ENCODE results near the gene COL27A1.

Gene COL27A1

GRCh38 chr9:114274217-114274616 lies 118.9 kb downstream of the COL27A1 start:
- Histone ChIP-seq H3K27me3 (ENCODE audit: insufficient read depth, insufficient read length) (no peaks in the 10 kb centered on the region), H3K9ac (ENCODE audit: insufficient read length, low read depth) (no peak overlapping the region), H3K36me3 (ENCODE audit: insufficient read depth, insufficient read length, low read length) (peaks cover 64% of the 10 kb centered on the region), H3K4me1 (ENCODE audit: insufficient read depth, insufficient read length) (peaks cover 4% of the 10 kb centered on the region), H3K9me3 (ENCODE audit: insufficient read depth, low read length) (no peaks in the 10 kb centered on the region), H3K4me3 (ENCODE audit: insufficient read length, low read depth) (no peak overlapping the region)
- no peak for DNase-seq (ENCODE audit: low read depth, low spot score)
- TF ChIP-seq ZNF274 (IDR thresholded peaks at IDR 0.05; ENCODE audit: low read depth, low read length) (no peak), YY1 (IDR thresholded peaks at IDR 0.05; ENCODE audit: insufficient read depth, insufficient read length) (no peak)

GRCh38 chr9:114275246-114276004 lies 120.1 kb downstream of the COL27A1 start:
- no peak overlapping the region for H3K9ac ChIP-seq (ENCODE audit: insufficient read length, low read depth)
- H3K4me1 ChIP-seq (ENCODE audit: insufficient read depth, insufficient read length) = peaks cover 4% of the 10 kb centered on the region
- no peaks in the 10 kb centered on the region for H3K9me3 ChIP-seq (ENCODE audit: insufficient read depth, low read length)
- no peaks in the 10 kb centered on the region for H3K27me3 ChIP-seq (ENCODE audit: insufficient read depth, insufficient read length)
- H3K36me3 ChIP-seq (ENCODE audit: insufficient read depth, insufficient read length, low read length) = peaks cover 56% of the 10 kb centered on the region
- no peak for DNase-seq (ENCODE audit: low read depth, low spot score)
- no peak overlapping the region for H3K4me3 ChIP-seq (ENCODE audit: insufficient read length, low read depth)
- TF ChIP-seq YY1 (IDR thresholded peaks at IDR 0.05; ENCODE audit: insufficient read depth, insufficient read length) (no peak), ZNF274 (IDR thresholded peaks at IDR 0.05; ENCODE audit: low read depth, low read length) (no peak), SUZ12 (IDR thresholded peaks at IDR 0.05; ENCODE audit: extremely low read depth, insufficient read depth, insufficient read length) (no peak)

- Histone ChIP-seq H3K9me3 (ENCODE audit: insufficient read depth, low read length) (no peaks in the 10 kb centered on the region), H3K27me3 (ENCODE audit: insufficient read depth, insufficient read length) (no peaks in the 10 kb centered on the region), H3K4me1 (ENCODE audit: insufficient read depth, insufficient read length) (peaks cover 7% of the 10 kb centered on the region), H3K4me3 (ENCODE audit: insufficient read length, low read depth) (no peak overlapping the region), H3K9ac (ENCODE audit: insufficient read length, low read depth) (no peak overlapping the region), H3K36me3 (ENCODE audit: insufficient read depth, insufficient read length, low read length) (peaks cover 57% of the 10 kb centered on the region)
- no peak for DNase-seq (ENCODE audit: low read depth, low spot score)
- TF ChIP-seq YY1 (IDR thresholded peaks at IDR 0.05; ENCODE audit: insufficient read depth, insufficient read length) (no peak), ZNF274 (IDR thresholded peaks at IDR 0.05; ENCODE audit: low read depth, low read length) (no peak), SUZ12 (IDR thresholded peaks at IDR 0.05; ENCODE audit: extremely low read depth, insufficient read depth, insufficient read length) (no peak)
Observed at GRCh38 chr9:114276908-114277821, 121.8 kb downstream of the COL27A1 start.

- DNase-seq (ENCODE audit: low read depth, low spot score) = no peak
- no peak for TF ChIP-seq YY1 (IDR thresholded peaks at IDR 0.05; ENCODE audit: insufficient read depth, insufficient read length)
- no peak for TF ChIP-seq ZNF274 (IDR thresholded peaks at IDR 0.05; ENCODE audit: low read depth, low read length)
- no peak for TF ChIP-seq SUZ12 (IDR thresholded peaks at IDR 0.05; ENCODE audit: extremely low read depth, insufficient read depth, insufficient read length)
- Histone ChIP-seq H3K27me3 (ENCODE audit: insufficient read depth, insufficient read length) (no peaks in the 10 kb centered on the region), H3K9me3 (ENCODE audit: insufficient read depth, low read length) (no peaks in the 10 kb centered on the region), H3K4me3 (ENCODE audit: insufficient read length, low read depth) (no peak overlapping the region), H3K4me1 (ENCODE audit: insufficient read depth, insufficient read length) (peaks cover 7% of the 10 kb centered on the region), H3K36me3 (ENCODE audit: insufficient read depth, insufficient read length, low read length) (peaks cover 54% of the 10 kb centered on the region), H3K9ac (ENCODE audit: insufficient read length, low read depth) (no peak overlapping the region)
Observed at GRCh38 chr9:114278356-114278755, 123.0 kb downstream of the COL27A1 start.

- no peaks in the 10 kb centered on the region for H3K27me3 ChIP-seq (ENCODE audit: insufficient read depth, insufficient read length)
- no peaks in the 10 kb centered on the region for H3K9me3 ChIP-seq (ENCODE audit: insufficient read depth, low read length)
- H3K36me3 ChIP-seq (ENCODE audit: insufficient read depth, insufficient read length, low read length) = peaks cover 56% of the 10 kb centered on the region
- no peak overlapping the region for H3K4me3 ChIP-seq (ENCODE audit: insufficient read length, low read depth)
- no peak overlapping the region for H3K9ac ChIP-seq (ENCODE audit: insufficient read length, low read depth)
- TF ChIP-seq YY1 (IDR thresholded peaks at IDR 0.05; ENCODE audit: insufficient read depth, insufficient read length) (no peak), SUZ12 (IDR thresholded peaks at IDR 0.05; ENCODE audit: extremely low read depth, insufficient read depth, insufficient read length) (no peak), ZNF274 (IDR thresholded peaks at IDR 0.05; ENCODE audit: low read depth, low read length) (no peak)
- no peak for DNase-seq (ENCODE audit: low read depth, low spot score)
- peaks cover 7% of the 10 kb centered on the region for H3K4me1 ChIP-seq (ENCODE audit: insufficient read depth, insufficient read length)
Observed at GRCh38 chr9:114278881-114279570, 123.7 kb downstream of the COL27A1 start.

GRCh38 chr9:114279693-114280092 lies 124.4 kb downstream of the COL27A1 start:
- TF ChIP-seq ZNF274 (IDR thresholded peaks at IDR 0.05; ENCODE audit: low read depth, low read length) = no peak
- no peak for TF ChIP-seq SUZ12 (IDR thresholded peaks at IDR 0.05; ENCODE audit: extremely low read depth, insufficient read depth, insufficient read length)
- no peak for TF ChIP-seq YY1 (IDR thresholded peaks at IDR 0.05; ENCODE audit: insufficient read depth, insufficient read length)
- Histone ChIP-seq H3K9ac (ENCODE audit: insufficient read length, low read depth) (no peak overlapping the region), H3K4me1 (ENCODE audit: insufficient read depth, insufficient read length) (peaks cover 7% of the 10 kb centered on the region), H3K36me3 (ENCODE audit: insufficient read depth, insufficient read length, low read length) (peaks cover 63% of the 10 kb centered on the region), H3K27me3 (ENCODE audit: insufficient read depth, insufficient read length) (no peaks in the 10 kb centered on the region), H3K4me3 (ENCODE audit: insufficient read length, low read depth) (no peak overlapping the region), H3K9me3 (ENCODE audit: insufficient read depth, low read length) (no peaks in the 10 kb centered on the region)
- no peak for DNase-seq (ENCODE audit: low read depth, low spot score)

All from NT2/D1 (cell line).